ENCODE measurements around the gene TDRD1.
A peak's percentile ranks its signal among the peaks of the same experiment; 100 is the strongest.

The TDRD1 gene

DNA sequence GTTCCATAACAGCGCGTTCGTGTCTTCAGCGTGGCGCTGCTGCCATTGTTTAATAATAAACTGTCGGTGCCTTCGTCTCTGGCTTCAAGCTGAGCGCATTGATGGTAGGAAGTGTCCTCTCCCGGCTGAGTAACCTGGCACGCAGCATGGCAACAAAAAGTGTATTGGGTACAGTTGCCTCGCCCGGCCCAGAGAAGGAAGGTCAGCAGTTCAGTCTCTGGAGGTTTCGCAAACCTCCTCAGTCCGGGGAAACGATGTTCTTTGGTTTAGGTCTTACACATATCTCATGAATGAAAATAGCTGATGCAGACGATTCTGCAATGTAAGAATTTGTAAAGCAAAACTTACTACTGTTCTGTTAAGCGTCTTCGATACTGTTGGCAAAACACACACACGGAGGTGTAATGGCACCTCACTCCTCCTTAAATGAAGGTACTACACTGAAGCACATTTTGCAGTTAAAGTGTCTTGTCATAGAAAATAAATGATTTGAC, 4.4 kb upstream of the TDRD1 start:
- no peak for DNase-seq (ENCODE audit: insufficient read length, low spot score)
- FAIRE-seq = no peak

GRCh38 chr10:114175667-114176066, 3.5 kb upstream of the TDRD1 start:
- FAIRE-seq (no peak), DNase-seq (ENCODE audit: insufficient read length, low spot score) (no peak)

GRCh38 chr10:114176511-114176910, 2.6 kb upstream of the TDRD1 start:
- FAIRE-seq = no peak
- no peak for DNase-seq (ENCODE audit: insufficient read length, low spot score)

GRCh38 chr10:114179747-114180146, 594 bp downstream of the TDRD1 start:
- no peak for FAIRE-seq

GRCh38 chr10:114180937-114181336, 1.8 kb downstream of the TDRD1 start:
- DNase-seq (ENCODE audit: insufficient read length, low spot score) = no peak
- FAIRE-seq = no peak

More at GRCh38 chr10:114179747-114180146, 594 bp downstream of the TDRD1 start:
- no peak for DNase-seq (ENCODE audit: insufficient read length, low spot score)

GRCh38 chr10:114181971-114182370, 2.8 kb downstream of the TDRD1 start:
- no peak for FAIRE-seq
- no peak for DNase-seq (ENCODE audit: insufficient read length, low spot score)

DNA sequence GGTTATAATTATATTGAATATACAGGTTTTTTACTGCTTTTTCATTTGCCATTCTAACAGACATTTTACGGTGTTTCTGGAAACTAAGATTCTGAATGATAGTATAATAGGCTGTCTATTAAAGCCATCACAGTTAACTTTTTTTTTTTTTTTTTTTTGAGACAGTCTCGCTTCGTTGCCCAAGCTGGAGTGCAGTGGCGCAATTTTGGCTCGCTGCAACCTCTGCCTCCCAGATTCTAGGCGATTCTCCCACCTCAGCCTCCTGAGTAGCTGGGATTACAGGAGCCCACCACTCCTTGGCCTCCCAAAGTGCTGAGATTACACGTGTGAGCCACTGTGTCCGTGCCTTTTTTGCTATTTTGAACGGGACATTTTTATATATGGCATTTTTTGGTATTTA, 4.4 kb downstream of the TDRD1 start:
- FAIRE-seq (no peak), DNase-seq (ENCODE audit: insufficient read length, low spot score) (no peak)

- DNase-seq (ENCODE audit: insufficient read length, low spot score) (no peak), FAIRE-seq (no peak)
Measured at GRCh38 chr10:114184276-114184675, 5.1 kb downstream of the TDRD1 start.

GRCh38 chr10:114188001-114188400, 8.8 kb downstream of the TDRD1 start:
- DNase-seq (ENCODE audit: insufficient read length, low spot score) (no peak), FAIRE-seq (no peak)

DNA sequence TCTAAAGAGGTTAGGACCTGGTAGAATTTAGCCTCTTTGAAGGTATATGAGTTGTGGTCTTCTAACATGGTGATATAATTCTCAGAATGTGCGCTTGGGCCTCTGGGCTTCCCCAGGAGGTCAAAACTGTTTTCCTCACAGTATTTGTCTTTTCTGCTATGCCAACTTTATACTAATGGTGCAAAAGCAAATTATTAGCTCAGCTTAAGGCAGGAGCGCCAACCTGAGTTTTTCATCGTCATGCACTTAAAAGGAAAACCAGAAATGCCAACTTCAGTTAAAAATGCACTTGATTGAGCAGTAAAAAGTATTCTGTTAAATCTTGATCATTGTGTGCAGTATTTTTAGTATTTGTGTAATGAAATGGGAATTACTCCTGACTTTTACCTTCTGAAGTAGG, 9.7 kb downstream of the TDRD1 start:
- no peak for FAIRE-seq
- DNase-seq (ENCODE audit: insufficient read length, low spot score) = no peak

GRCh38 chr10:114189700-114190099, 10.5 kb downstream of the TDRD1 start:
- no peak for DNase-seq (ENCODE audit: insufficient read length, low spot score)
- FAIRE-seq = no peak

- DNase-seq (ENCODE audit: insufficient read length, low spot score) (no peak), FAIRE-seq (no peak)
Measured at GRCh38 chr10:114195079-114195478, 15.9 kb downstream of the TDRD1 start.

DNA sequence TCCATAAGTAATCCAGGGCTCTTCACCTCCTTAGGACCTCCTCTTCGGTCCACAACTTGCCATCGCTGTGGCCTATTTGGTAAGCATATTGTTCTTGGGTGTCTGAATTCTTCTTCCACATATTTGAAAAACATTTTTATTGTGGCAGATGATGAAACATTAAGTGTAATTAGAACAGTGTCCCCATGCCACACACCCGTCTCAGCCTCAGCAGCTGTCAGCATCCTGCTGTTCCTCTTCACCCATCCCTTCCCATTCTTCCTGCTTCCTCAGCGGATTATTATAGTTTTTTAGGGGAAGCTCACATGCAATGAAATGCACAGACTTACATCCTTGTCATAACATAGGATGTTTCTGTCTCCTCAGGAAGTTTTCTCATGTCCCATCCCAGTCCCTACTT, 20.1 kb downstream of the TDRD1 start:
- FAIRE-seq = no peak

DNA sequence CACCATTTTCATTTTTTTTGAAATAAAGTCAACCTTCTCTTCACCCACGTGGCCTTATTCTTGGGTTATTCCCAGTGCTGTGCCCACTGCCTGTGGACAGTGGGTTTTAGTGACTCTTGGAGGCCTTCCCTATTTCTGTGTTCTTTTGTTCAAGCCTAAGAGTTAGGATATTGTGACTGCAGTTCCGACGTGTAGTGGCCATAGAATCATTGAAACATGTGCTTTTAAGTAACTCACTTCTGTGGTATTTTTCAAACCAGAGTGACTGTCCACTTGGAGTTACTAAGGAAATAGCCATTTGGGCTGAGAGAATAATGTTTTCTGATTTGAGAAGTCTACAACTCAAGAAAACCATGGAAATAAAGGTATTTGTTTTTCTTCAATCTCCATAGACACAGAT, 23.7 kb downstream of the TDRD1 start:
- no peak for FAIRE-seq
- DNase-seq (ENCODE audit: insufficient read length, low spot score) = no peak

More for the DNA sequence above, 20.1 kb downstream of the TDRD1 start:
- DNase-seq (ENCODE audit: insufficient read length, low spot score) = no peak

DNA sequence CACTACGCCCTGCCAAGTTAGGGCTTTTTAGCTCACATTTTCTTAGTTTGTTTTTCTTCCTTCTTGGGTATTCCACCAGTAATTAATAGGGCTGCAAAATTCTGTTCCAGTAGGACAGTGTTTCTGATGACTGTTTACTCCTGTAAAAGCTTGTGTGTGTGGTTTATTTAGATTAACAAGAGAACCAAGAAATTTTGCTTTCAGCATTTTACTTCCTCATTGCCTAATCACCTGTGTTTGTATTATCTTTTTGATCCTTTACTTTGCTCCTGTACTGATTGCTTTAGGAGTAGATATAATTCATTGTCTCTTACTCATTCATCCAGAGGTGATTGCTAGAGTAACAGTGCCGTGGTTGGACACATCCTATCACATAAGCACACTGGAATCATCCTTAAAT, 27.7 kb downstream of the TDRD1 start:
- FAIRE-seq (no peak), DNase-seq (ENCODE audit: insufficient read length, low spot score) (no peak)

DNA sequence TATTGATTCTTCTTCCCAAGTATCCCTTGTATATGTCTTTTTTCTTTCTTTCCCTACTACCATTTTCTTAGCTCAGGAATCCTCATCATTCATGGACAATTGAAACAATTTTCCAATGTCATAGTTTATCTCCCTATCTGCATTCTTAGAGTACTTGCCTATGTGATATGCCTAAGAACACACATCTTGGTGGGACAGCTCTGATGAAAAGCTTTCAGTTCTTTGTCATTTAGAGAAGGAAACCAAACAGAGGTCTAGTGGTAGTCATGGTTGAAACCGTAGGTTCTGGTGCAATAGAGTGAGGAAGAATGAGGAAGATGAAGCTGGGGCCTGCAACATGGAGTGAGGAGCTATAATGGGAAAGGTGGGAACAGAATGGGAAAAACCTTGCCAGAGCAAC, 28.2 kb downstream of the TDRD1 start:
- no peak for DNase-seq (ENCODE audit: insufficient read length, low spot score)
- no peak for FAIRE-seq

DNA sequence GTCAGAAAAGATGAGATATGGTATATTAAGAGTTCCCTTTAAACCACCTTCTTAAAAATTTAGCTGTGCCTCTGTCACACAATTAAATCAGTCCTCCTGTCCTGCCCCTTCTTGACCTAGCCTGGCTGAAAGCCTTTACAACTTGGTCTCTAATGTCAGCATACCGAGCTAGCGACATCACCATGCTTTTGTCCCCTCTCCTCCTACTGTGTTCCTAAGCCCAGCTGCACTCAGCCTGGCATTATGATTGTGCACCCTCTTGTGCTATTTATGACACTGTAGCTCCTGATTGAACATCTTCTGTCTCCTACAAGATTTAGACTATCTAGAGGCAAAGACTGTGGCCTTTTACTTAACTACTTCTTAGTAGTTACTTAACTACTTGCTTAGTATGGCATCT, 29.2 kb downstream of the TDRD1 start:
- peak; percentile 3 for DNase-seq (ENCODE audit: insufficient read length, low spot score)
- FAIRE-seq = no peak

GRCh38 chr10:114212153-114212552, 33.0 kb downstream of the TDRD1 start:
- DNase-seq (ENCODE audit: insufficient read length, low spot score) (no peak), FAIRE-seq (no peak)

GRCh38 chr10:114215033-114215432, 35.9 kb downstream of the TDRD1 start:
- FAIRE-seq (no peak), DNase-seq (ENCODE audit: insufficient read length, low spot score) (no peak)

GRCh38 chr10:114220281-114220680, 41.1 kb downstream of the TDRD1 start:
- FAIRE-seq (no peak), DNase-seq (ENCODE audit: insufficient read length, low spot score) (no peak)

GRCh38 chr10:114221235-114221634, 42.1 kb downstream of the TDRD1 start:
- FAIRE-seq (no peak), DNase-seq (ENCODE audit: insufficient read length, low spot score) (no peak)

GRCh38 chr10:114223066-114223465, 43.9 kb downstream of the TDRD1 start:
- no peak for FAIRE-seq

DNA sequence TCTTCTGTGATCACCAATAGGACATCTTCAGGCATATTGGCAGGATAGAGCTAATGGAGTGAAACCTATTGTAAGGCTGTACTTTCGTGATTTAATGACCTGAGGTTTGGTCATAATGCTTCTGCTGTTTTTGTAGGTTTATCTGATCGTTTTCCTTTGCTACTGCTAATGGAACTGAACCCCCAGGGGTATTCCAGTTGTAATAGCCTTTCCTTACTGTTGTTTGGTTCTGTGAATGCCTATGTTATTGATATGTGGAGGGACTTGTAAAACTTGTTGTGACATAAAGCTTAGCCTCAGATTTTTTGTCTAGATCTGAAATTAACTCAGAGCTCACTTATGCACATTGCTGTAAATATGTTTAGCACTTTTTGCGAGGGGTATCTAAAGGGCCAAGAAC, 49.0 kb downstream of the TDRD1 start:
- DNase-seq (ENCODE audit: insufficient read length, low spot score) (no peak), FAIRE-seq (no peak)

More at GRCh38 chr10:114223066-114223465, 43.9 kb downstream of the TDRD1 start:
- DNase-seq (ENCODE audit: insufficient read length, low spot score) = no peak

All from HTR-8/SVneo (cell line).